Suprapubic skin (tissue), 4 donors: ENCODE data around the gene SKAP1.

ENCODE experiments used
- CTCF ChIP-seq, 2 donors: fragments of 200-600 bp in 1 of 2; fragments of 450-650 bp in 1 of 2; sonication (generic) in 1 of 2; IDR thresholded peaks; one replicate each; pipeline ENCODE4 v1.5.1; 2016 to 2019; ENCODE audit warnings: antibody characterized with exemption in 2 of 2, mild to moderate bottlenecking in 1 of 2, moderate library complexity in 1 of 2
- EP300 ChIP-seq: sonication (generic); formaldehyde crosslinking; IDR thresholded peaks from one replicate; pipeline ENCODE4 v1.6.1; 2017; ENCODE audit warnings: antibody characterized with exemption
- POLR2AphosphoS5 ChIP-seq, 3 donors: sonication (generic); formaldehyde crosslinking; IDR thresholded peaks; one replicate each; pipeline ENCODE4 v1.6.1; 2017; ENCODE audit warnings: antibody characterized with exemption in 3 of 3

- no peak for TF ChIP-seq EP300
- no peak for TF ChIP-seq CTCF (IDR thresholded peaks at IDR 0.05)
- TF ChIP-seq POLR2AphosphoS5 (IDR thresholded peaks at IDR 0.05) = no peak
Observed at GRCh38 chr17:48262982-48263730, 166.9 kb downstream of the SKAP1 start.
